Thymus (tissue), 11 donors: ENCODE data around the gene MYO7A. TPM values are rescaled to one million over a fixed set of nuclear protein-coding genes. Genes with fewer than 3 reads are reported as not detected.

Source experiments
- DNase-seq, 9 donors: peaks; one replicate each; pipeline ENCODE4 v3.0.0-alpha.2; 2013; ENCODE audit warnings: low spot score in 9 of 9, low read depth in 6 of 9, missing footprints in 1 of 9
- H3K27ac ChIP-seq, 2 donors: one replicate each; pipeline ENCODE4 v1.5.1; 2013; ENCODE audit warnings: control low read depth in 1 of 2, low read depth in 1 of 2, low read length in 1 of 2, mild to moderate bottlenecking in 1 of 2, moderate library complexity in 1 of 2
- H3K27me3 ChIP-seq, 2 donors: one replicate each; pipeline ENCODE4 v1.5.1; 2013; ENCODE audit warnings: low read length in 1 of 2; ENCODE audit not compliant: control insufficient read depth in 2 of 2, insufficient read depth in 1 of 2
- H3K36me3 ChIP-seq, 2 donors: one replicate each; pipeline ENCODE4 v1.5.1; 2013; ENCODE audit warnings: low read length in 1 of 2, mild to moderate bottlenecking in 1 of 2, moderate library complexity in 1 of 2; ENCODE audit not compliant: control insufficient read depth in 2 of 2, insufficient read depth in 2 of 2
- H3K4me1 ChIP-seq, 2 donors: one replicate each; pipeline ENCODE4 v1.5.1; 2013; ENCODE audit warnings: low read length in 2 of 2; ENCODE audit not compliant: control insufficient read depth in 2 of 2, insufficient read depth in 2 of 2
- H3K4me3 ChIP-seq, 2 donors: one replicate each; pipeline ENCODE4 v1.5.1; 2013; ENCODE audit warnings: low read length in 2 of 2, control low read depth in 1 of 2, mild to moderate bottlenecking in 1 of 2
- H3K9me3 ChIP-seq, 2 donors: one replicate each; pipeline ENCODE4 v1.5.1; 2013; ENCODE audit warnings: low read length in 1 of 2, mild to moderate bottlenecking in 1 of 2; ENCODE audit not compliant: control insufficient read depth in 2 of 2, insufficient read depth in 1 of 2
- WGBS: extraction: QIAGEN DNeasy Blood & Tissue Kit; methylation state at CpG from one replicate; pipeline ENCODE4 v1.1.7; 2013; 5-methylcytosine and 5-hydroxymethylcytosine counted together
- polyA plus RNA-seq: library from polyadenylated mRNA; stranded (reverse); fragments of 200-250 nt; gene quantifications from one replicate; pipeline ENCODE4 v1.2.3, GENCODE V29; 2013
- total RNA-seq: library from RNA; stranded (reverse); fragments of 120-200 nt; gene quantifications from one replicate; pipeline ENCODE4 v1.2.4, GENCODE V29; 2013
- donor health status: healthy.

The MYO7A gene
- total and polyA plus RNA-seq, 2 donors, result 1.5 to 7.6 TPM

GRCh38 chr11:77181226-77181625 is 53.2 kb downstream of the MYO7A start:
- H3K27ac ChIP-seq, result no peak overlapping the region
- DNase-seq, result no peak
- WGBS, result 93% methylated on average over 11 of the region's 11 CpGs
- H3K9me3 ChIP-seq, result no peaks in the 10 kb centered on the region
- H3K27me3 ChIP-seq, result no peaks in the 10 kb centered on the region
- H3K4me3 ChIP-seq, result no peak overlapping the region
- H3K4me1 ChIP-seq, result peaks cover 0 to under 1% of the 10 kb centered on the region in 2 donors
- H3K36me3 ChIP-seq, result no peaks in the 10 kb centered on the region

GRCh38 chr11:77181799-77182541 is 53.9 kb downstream of the MYO7A start:
- H3K27me3 ChIP-seq, result no peaks in the 10 kb centered on the region
- H3K4me3 ChIP-seq, result no peak overlapping the region
- H3K9me3 ChIP-seq, result no peaks in the 10 kb centered on the region
- DNase-seq, result no peak
- no peak overlapping the region for H3K27ac ChIP-seq
- H3K36me3 ChIP-seq, result no peaks in the 10 kb centered on the region
- H3K4me1 ChIP-seq, result no peaks in the 10 kb centered on the region
- 91% methylated on average over 22 of the region's 22 CpGs for WGBS

GRCh38 chr11:77182542-77183430 is 54.7 kb downstream of the MYO7A start:
- no peak overlapping the region for H3K4me3 ChIP-seq
- H3K36me3 ChIP-seq, result no peaks in the 10 kb centered on the region
- no peak overlapping the region for H3K27ac ChIP-seq
- 97% methylated on average over 21 of the region's 21 CpGs for WGBS
- DNase-seq, result no peak
- no peaks in the 10 kb centered on the region for H3K9me3 ChIP-seq
- no peaks in the 10 kb centered on the region for H3K4me1 ChIP-seq
- no peaks in the 10 kb centered on the region for H3K27me3 ChIP-seq

- DNase-seq, result no peak
- Histone ChIP-seq H3K27me3 (no peaks in the 10 kb centered on the region), H3K4me1 (no peaks in the 10 kb centered on the region), H3K9me3 (no peaks in the 10 kb centered on the region), H3K4me3 (no peak overlapping the region), H3K27ac (no peak overlapping the region), H3K36me3 (no peaks in the 10 kb centered on the region)
- 93% methylated on average over 4 of the region's 4 CpGs for WGBS
These were observed 55.5 kb downstream of the MYO7A start for GRCh38 chr11:77183431-77183984.

- H3K27ac ChIP-seq, result no peak overlapping the region
- no peaks in the 10 kb centered on the region for H3K27me3 ChIP-seq
- no peak overlapping the region for H3K4me3 ChIP-seq
- no peaks in the 10 kb centered on the region for H3K4me1 ChIP-seq
- DNase-seq, result no peak
- no peaks in the 10 kb centered on the region for H3K36me3 ChIP-seq
- no peaks in the 10 kb centered on the region for H3K9me3 ChIP-seq
- 95% methylated on average over 15 of the region's 15 CpGs for WGBS
These were observed 56.3 kb downstream of the MYO7A start for GRCh38 chr11:77184136-77184860.

- 97% methylated on average over 1 of the region's 1 CpG for WGBS
- Histone ChIP-seq H3K4me3 (no peak overlapping the region), H3K9me3 (no peaks in the 10 kb centered on the region), H3K36me3 (no peaks in the 10 kb centered on the region), H3K4me1 (no peaks in the 10 kb centered on the region), H3K27ac (no peak overlapping the region), H3K27me3 (no peaks in the 10 kb centered on the region)
- DNase-seq, result no peak
These were observed 58.3 kb downstream of the MYO7A start for GRCh38 chr11:77186302-77186701.

- Histone ChIP-seq H3K36me3 (no peaks in the 10 kb centered on the region), H3K27ac (no peak overlapping the region), H3K4me1 (peaks cover 0 to 4% of the 10 kb centered on the region in 2 donors), H3K4me3 (no peak overlapping the region), H3K9me3 (no peaks in the 10 kb centered on the region), H3K27me3 (no peaks in the 10 kb centered on the region)
- DNase-seq, result no peak
- WGBS, result 87% methylated on average over 9 of the region's 9 CpGs
These were observed 59.2 kb downstream of the MYO7A start for GRCh38 chr11:77187111-77187750.

- peaks cover 0 to 4% of the 10 kb centered on the region in 2 donors for H3K4me1 ChIP-seq
- 68% methylated on average over 7 of the region's 7 CpGs for WGBS
- DNase-seq, result peak; percentile 24 to 83 (median 55)
- H3K9me3 ChIP-seq, result no peaks in the 10 kb centered on the region
- H3K27me3 ChIP-seq, result no peaks in the 10 kb centered on the region
- H3K27ac ChIP-seq, result no peak overlapping the region
- no peaks in the 10 kb centered on the region for H3K36me3 ChIP-seq
- H3K4me3 ChIP-seq, result no peak overlapping the region
These were observed 60.0 kb downstream of the MYO7A start for GRCh38 chr11:77187776-77188632.
